Lower lobe of right lung (tissue), 2 donors: ENCODE measurements around the gene NTRK2. TPM values are rescaled to one million over a fixed set of nuclear protein-coding genes. Genes with fewer than 3 reads are reported as not detected.
A peak's percentile ranks its signal among the peaks of the same experiment; 100 is the strongest.

Experiments used
- ATAC-seq, 2 donors: fragments of 200-7000 bp; cut with Tn5 transposase; one replicate each; pipeline ENCODE4 v1.9.1; 2020 to 2022; ENCODE audit warnings: mild to moderate bottlenecking in 2 of 2, moderate library complexity in 2 of 2
- DNase-seq: peaks from one replicate; pipeline ENCODE4 v3.0.0-alpha.2; 2020
- H3K27ac ChIP-seq: fragments of 200-600 bp; one replicate; pipeline ENCODE4 v1.8.0; 2022
- H3K27me3 ChIP-seq: fragments of 200-600 bp; one replicate; pipeline ENCODE4 v1.8.0; 2022; ENCODE audit warnings: low read depth
- H3K36me3 ChIP-seq: fragments of 200-600 bp; one replicate; pipeline ENCODE4 v1.8.0; 2022; ENCODE audit warnings: mild to moderate bottlenecking
- H3K4me1 ChIP-seq: fragments of 200-600 bp; one replicate; pipeline ENCODE4 v1.8.0; 2022
- H3K4me3 ChIP-seq: fragments of 200-600 bp; one replicate; pipeline ENCODE4 v1.8.0; 2022; ENCODE audit warnings: mild to moderate bottlenecking
- H3K9me3 ChIP-seq: fragments of 200-600 bp; one replicate; pipeline ENCODE4 v1.8.0; 2022
- intact Hi-C: fragments of 100-400 bp; cut with DNase I; formaldehyde crosslinking; loops from one replicate; pipeline ENCODE4 v1.11.0; 2022
- total RNA-seq: library from RNA; stranded (reverse); fragmentation: NEBNext Ultra II Directional; extraction: Animal tissue kit (Norgen Biotek cat#: 25700); gene quantifications from one replicate; pipeline ENCODE4 v1.2.1, GENCODE V29; 2021
- TF ChIP-seq, protein P1 (sequence below): fragments of 200-600 bp; IDR thresholded peaks from one replicate; pipeline ENCODE4 v1.8.0; 2022; ENCODE audit warnings: antibody characterized with exemption, mild to moderate bottlenecking
- donor health status: DM: no; HTN: yes; CAD: no; lungs with severe emphysema.

The NTRK2 gene
- total RNA-seq, 1 donor from 2014 or later, result 7.7 TPM

DNA sequence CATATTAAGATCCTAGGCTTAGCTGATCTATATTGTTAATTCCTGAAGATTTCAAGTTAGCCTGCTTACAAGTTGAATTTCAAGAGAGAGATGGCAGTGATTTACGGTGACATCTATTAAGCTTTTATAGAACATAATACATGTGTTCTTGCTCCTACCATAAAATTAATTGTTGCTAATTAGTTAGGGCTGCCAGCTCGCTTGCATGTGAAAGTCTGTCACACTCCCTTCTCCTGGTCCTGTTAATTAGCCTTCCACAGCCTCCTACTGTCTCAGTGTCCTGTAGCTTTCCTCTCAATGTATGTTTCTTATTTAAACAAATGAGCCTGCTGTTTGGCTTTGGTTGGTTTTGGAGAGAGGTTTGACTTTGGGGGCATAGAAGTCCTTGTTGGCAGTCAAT, 247.2 kb downstream of the NTRK2 start:
- no peaks in the 10 kb centered on the region for H3K9me3 ChIP-seq
- H3K4me1 ChIP-seq, result peaks cover 12% of the 10 kb centered on the region
- no peaks in the 10 kb centered on the region for H3K27me3 ChIP-seq
- ATAC-seq (no peak), DNase-seq (no peak)
- no peak overlapping the region for H3K27ac ChIP-seq
- TF ChIP-seq, protein P1, sequence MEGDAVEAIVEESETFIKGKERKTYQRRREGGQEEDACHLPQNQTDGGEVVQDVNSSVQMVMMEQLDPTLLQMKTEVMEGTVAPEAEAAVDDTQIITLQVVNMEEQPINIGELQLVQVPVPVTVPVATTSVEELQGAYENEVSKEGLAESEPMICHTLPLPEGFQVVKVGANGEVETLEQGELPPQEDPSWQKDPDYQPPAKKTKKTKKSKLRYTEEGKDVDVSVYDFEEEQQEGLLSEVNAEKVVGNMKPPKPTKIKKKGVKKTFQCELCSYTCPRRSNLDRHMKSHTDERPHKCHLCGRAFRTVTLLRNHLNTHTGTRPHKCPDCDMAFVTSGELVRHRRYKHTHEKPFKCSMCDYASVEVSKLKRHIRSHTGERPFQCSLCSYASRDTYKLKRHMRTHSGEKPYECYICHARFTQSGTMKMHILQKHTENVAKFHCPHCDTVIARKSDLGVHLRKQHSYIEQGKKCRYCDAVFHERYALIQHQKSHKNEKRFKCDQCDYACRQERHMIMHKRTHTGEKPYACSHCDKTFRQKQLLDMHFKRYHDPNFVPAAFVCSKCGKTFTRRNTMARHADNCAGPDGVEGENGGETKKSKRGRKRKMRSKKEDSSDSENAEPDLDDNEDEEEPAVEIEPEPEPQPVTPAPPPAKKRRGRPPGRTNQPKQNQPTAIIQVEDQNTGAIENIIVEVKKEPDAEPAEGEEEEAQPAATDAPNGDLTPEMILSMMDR, result no peak
- H3K36me3 ChIP-seq, result no peaks in the 10 kb centered on the region
- intact Hi-C loops, result no loop called here
- no peak overlapping the region for H3K4me3 ChIP-seq

DNA sequence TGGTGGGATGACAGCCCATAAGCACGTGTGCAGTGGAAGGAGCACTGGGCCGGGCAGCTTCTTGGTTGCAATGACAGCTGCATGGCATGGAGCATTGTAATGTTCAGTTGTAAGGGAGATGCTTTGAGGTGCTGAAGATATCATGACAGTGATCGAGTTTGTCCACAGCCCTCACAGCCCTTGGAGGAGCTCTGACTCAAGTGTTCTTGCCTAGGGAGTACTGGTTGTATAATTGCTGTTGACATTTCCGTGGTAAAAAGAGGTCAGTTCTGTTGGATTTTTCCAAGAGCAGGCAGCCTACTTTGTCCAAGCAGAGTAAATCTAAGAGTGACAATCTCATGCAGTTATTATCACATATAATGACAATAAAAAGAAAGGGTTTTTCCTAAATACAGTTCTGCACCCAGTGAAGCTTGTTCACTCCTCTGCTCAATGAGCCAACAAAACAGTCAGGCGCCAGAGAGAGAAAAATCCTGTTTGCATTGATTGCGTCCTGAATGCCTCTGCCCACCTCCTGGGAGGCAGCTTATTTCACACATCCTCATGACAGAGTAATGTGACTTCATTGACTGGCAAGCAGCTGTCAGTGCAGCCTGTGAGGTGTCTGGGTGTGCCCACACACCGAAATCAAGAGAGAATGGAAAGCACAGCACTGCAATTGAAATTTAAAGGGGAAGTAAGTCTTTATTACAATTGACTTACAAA, 248.0 kb downstream of the NTRK2 start:
- no peak overlapping the region for H3K27ac ChIP-seq
- peak; percentile 35 to 45 for ATAC-seq
- H3K36me3 ChIP-seq, result no peaks in the 10 kb centered on the region
- intact Hi-C loops, result no loop called here
- H3K9me3 ChIP-seq, result no peaks in the 10 kb centered on the region
- DNase-seq, result no peak
- H3K4me1 ChIP-seq, result peaks cover 12% of the 10 kb centered on the region
- no peaks in the 10 kb centered on the region for H3K27me3 ChIP-seq
- no peak overlapping the region for H3K4me3 ChIP-seq
- TF ChIP-seq, protein P1, result no peak

DNA sequence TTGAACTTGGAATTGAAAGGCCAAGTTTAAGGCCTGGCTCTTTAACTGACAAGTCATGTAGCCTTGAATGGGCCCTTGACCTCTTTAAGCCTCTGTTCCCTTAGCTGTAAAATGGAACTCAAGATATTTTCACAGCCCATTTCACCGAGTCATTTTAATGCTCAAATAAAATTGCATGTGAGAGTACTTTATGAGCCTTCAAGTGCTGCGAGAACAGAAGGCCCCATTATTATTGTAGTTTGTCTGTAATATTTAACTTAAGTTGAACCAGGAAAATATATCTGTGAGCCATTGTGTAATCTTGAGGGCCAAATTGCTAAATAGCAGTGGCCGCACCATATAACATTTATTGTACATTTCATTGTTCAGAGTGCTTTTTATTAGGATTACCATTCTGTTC, 249.9 kb downstream of the NTRK2 start:
- DNase-seq (no peak), ATAC-seq (no peak)
- Histone ChIP-seq H3K4me3 (no peak overlapping the region), H3K27me3 (no peaks in the 10 kb centered on the region), H3K27ac (no peak overlapping the region), H3K9me3 (no peaks in the 10 kb centered on the region), H3K36me3 (no peaks in the 10 kb centered on the region), H3K4me1 (peaks cover 12% of the 10 kb centered on the region)
- TF ChIP-seq, protein P1, result no peak
- intact Hi-C loops, result no loop called here

DNA sequence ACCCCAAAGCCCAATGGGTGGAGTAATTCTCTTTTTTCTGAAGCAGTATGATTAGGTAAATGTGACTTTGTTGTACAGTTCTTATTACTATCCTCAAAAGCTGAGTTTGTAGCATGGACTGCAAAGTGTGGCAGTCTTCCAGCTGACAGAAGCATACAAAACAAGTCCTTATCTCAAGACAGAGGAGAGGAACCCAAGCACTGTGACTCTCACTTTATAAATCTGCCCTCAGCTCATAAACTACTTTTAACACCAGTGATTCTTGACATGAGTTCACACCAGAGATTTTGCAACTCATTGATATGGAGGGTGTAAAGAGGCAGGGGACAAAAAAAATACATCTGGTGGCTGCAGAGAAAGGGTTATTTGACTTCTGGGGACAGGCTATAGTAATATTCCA, 251.6 kb downstream of the NTRK2 start:
- intact Hi-C loops, result no loop called here
- Histone ChIP-seq H3K27ac (no peak overlapping the region), H3K4me1 (peaks cover 12% of the 10 kb centered on the region), H3K36me3 (no peaks in the 10 kb centered on the region), H3K9me3 (no peaks in the 10 kb centered on the region), H3K27me3 (no peaks in the 10 kb centered on the region), H3K4me3 (no peak overlapping the region)
- TF ChIP-seq, protein P1, result no peak
- no peak for DNase-seq
- ATAC-seq, result no peak

DNA sequence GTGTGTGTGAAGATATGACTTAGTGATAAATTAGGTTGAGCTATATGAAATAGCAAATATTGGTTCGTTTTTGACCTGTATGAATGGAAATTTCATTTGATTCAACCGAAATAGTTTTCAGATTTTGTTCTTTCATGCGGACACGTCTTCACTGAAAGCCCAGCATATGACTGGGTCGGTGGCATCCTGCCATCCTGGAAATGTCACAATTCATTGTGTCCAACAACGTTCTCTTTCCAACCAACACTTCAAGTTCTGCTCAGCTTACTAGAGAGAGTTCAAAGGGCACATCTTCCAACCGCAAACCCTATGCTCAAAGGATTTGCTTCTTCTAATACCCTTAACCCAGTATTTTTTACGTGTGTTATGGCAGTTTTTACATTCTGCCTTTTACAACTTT, 252.5 kb downstream of the NTRK2 start:
- TF ChIP-seq, protein P1, result no peak
- Histone ChIP-seq H3K4me3 (no peak overlapping the region), H3K27me3 (no peaks in the 10 kb centered on the region), H3K9me3 (no peaks in the 10 kb centered on the region), H3K4me1 (peaks cover 12% of the 10 kb centered on the region), H3K36me3 (no peaks in the 10 kb centered on the region), H3K27ac (no peak overlapping the region)
- no peak for DNase-seq
- no peak for ATAC-seq
- intact Hi-C loops, result no loop called here
